ENCODE data around the gene GSDMA.
"Not testable (repeated sequence)": the region's sequence is repeated elsewhere in the genome, so short reads cannot be mapped to it uniquely, and the experiment has no call there.

GSDMA gene

DNA sequence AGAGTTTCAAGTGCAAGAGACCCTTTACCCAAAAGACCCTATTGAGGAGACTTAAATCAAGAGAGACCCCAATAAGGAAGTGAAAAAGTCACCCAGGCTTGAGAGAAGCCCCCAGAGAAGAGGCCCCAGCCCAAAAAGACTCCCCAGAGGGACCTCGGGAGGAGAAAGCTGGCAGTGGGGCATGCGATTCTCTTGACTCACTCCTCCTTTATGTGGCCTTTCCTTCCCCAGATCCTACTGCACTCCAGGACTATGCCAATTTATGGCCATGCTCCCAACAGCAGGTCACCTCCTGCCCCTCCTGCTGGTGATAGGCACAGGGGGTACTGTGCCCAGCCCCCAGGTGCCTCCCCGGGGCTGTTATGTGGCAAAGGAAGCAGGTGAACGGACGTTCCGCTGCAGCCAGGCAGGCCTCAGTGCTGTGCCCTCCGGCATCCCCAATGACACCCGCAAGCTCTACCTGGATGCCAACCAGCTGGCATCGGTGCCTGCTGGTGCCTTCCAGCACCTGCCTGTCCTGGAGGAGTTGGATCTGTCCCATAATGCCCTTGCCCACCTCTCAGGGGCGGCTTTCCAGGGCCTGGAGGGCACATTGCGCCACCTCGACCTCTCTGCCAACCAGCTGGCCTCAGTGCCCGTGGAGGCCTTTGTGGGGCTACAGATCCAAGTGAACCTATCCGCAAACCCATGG, 19.0 kb upstream of the GSDMA start:
- TF ChIP-seq EZH2phosphoT487 (IDR thresholded peaks at IDR 0.05; ENCODE audit: low read depth), result no peak
- H3K4me1 ChIP-seq (ENCODE audit: low read length), result peaks cover 13% of the 10 kb centered on the region
- no peaks in the 10 kb centered on the region for H3K79me2 ChIP-seq (ENCODE audit: low read length)
- H3K27ac ChIP-seq (ENCODE audit: low read length), result no peak overlapping the region
- H3K27me3 ChIP-seq (ENCODE audit: low read depth, low read length), result no peaks in the 10 kb centered on the region
- H3K4me2 ChIP-seq (ENCODE audit: low read length), result no peak overlapping the region
- no peak overlapping the region for H2AFZ ChIP-seq (ENCODE audit: low read depth, low read length)
- H4K20me1 ChIP-seq (ENCODE audit: insufficient read depth, low read length), result no peaks in the 10 kb centered on the region
- no peaks in the 10 kb centered on the region for H3K9me3 ChIP-seq (ENCODE audit: insufficient read depth, low read length)
- H3K36me3 ChIP-seq (replicated peaks; ENCODE audit: low read depth, low read length), result no peaks in the 10 kb centered on the region
- no peak overlapping the region for H3K4me3 ChIP-seq (ENCODE audit: low read length)
- H3K9ac ChIP-seq (ENCODE audit: low read length), result no peak overlapping the region

- H3K9me3 ChIP-seq (ENCODE audit: insufficient read depth, low read length), result no peaks in the 10 kb centered on the region
- no peak overlapping the region for H3K27ac ChIP-seq (ENCODE audit: low read length)
- H3K79me2 ChIP-seq (ENCODE audit: low read length), result no peaks in the 10 kb centered on the region
- H3K36me3 ChIP-seq (replicated peaks; ENCODE audit: low read depth, low read length), result no peaks in the 10 kb centered on the region
- H3K27me3 ChIP-seq (ENCODE audit: low read depth, low read length), result no peaks in the 10 kb centered on the region
- no peak overlapping the region for H2AFZ ChIP-seq (ENCODE audit: low read depth, low read length)
- H3K4me3 ChIP-seq (ENCODE audit: low read length), result no peak overlapping the region
- no peak overlapping the region for H3K9ac ChIP-seq (ENCODE audit: low read length)
- H3K4me2 ChIP-seq (ENCODE audit: low read length), result no peak overlapping the region
- H3K4me1 ChIP-seq (ENCODE audit: low read length), result peaks cover 11% of the 10 kb centered on the region
- TF ChIP-seq, protein P1, sequence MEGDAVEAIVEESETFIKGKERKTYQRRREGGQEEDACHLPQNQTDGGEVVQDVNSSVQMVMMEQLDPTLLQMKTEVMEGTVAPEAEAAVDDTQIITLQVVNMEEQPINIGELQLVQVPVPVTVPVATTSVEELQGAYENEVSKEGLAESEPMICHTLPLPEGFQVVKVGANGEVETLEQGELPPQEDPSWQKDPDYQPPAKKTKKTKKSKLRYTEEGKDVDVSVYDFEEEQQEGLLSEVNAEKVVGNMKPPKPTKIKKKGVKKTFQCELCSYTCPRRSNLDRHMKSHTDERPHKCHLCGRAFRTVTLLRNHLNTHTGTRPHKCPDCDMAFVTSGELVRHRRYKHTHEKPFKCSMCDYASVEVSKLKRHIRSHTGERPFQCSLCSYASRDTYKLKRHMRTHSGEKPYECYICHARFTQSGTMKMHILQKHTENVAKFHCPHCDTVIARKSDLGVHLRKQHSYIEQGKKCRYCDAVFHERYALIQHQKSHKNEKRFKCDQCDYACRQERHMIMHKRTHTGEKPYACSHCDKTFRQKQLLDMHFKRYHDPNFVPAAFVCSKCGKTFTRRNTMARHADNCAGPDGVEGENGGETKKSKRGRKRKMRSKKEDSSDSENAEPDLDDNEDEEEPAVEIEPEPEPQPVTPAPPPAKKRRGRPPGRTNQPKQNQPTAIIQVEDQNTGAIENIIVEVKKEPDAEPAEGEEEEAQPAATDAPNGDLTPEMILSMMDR (IDR thresholded peaks at IDR 0.05; ENCODE audit: low read depth, low read length), result no peak
- TF ChIP-seq EZH2phosphoT487 (IDR thresholded peaks at IDR 0.05; ENCODE audit: low read depth), result no peak
- H4K20me1 ChIP-seq (ENCODE audit: insufficient read depth, low read length), result no peaks in the 10 kb centered on the region
These were observed 18.5 kb upstream of the GSDMA start for GRCh38 chr17:39944393-39944711.

GRCh38 chr17:39946551-39947330, 16.1 kb upstream of the GSDMA start:
- H3K36me3 ChIP-seq (replicated peaks; ENCODE audit: low read depth, low read length), result no peaks in the 10 kb centered on the region
- H3K9ac ChIP-seq (ENCODE audit: low read length), result no peak overlapping the region
- H3K9me3 ChIP-seq (ENCODE audit: insufficient read depth, low read length), result no peaks in the 10 kb centered on the region
- TF ChIP-seq EZH2phosphoT487 (IDR thresholded peaks at IDR 0.05; ENCODE audit: low read depth), result no peak
- TF ChIP-seq, protein P1 (IDR thresholded peaks at IDR 0.05; ENCODE audit: low read depth, low read length), result no peak
- no peak overlapping the region for H3K4me2 ChIP-seq (ENCODE audit: low read length)
- H4K20me1 ChIP-seq (ENCODE audit: insufficient read depth, low read length), result no peaks in the 10 kb centered on the region
- H3K4me1 ChIP-seq (ENCODE audit: low read length), result no peaks in the 10 kb centered on the region
- no peak overlapping the region for H3K4me3 ChIP-seq (ENCODE audit: low read length)
- no peak overlapping the region for H3K27ac ChIP-seq (ENCODE audit: low read length)
- peaks cover under 1% of the 10 kb centered on the region; the same call in 1 of the 2 replicates for H3K27me3 ChIP-seq (ENCODE audit: low read depth, low read length)
- no peak overlapping the region for H2AFZ ChIP-seq (ENCODE audit: low read depth, low read length)
- H3K79me2 ChIP-seq (ENCODE audit: low read length), result no peaks in the 10 kb centered on the region

GRCh38 chr17:39948489-39948828, 14.3 kb upstream of the GSDMA start:
- not testable (repeated sequence) for H3K36me3 ChIP-seq (replicated peaks; ENCODE audit: low read depth, low read length); H3K9me3 ChIP-seq (ENCODE audit: insufficient read depth, low read length); H3K27ac ChIP-seq (ENCODE audit: low read length); H3K79me2 ChIP-seq (ENCODE audit: low read length); H3K9ac ChIP-seq (ENCODE audit: low read length); H3K4me3 ChIP-seq (ENCODE audit: low read length); H3K27me3 ChIP-seq (ENCODE audit: low read depth, low read length); H4K20me1 ChIP-seq (ENCODE audit: insufficient read depth, low read length); H2AFZ ChIP-seq (ENCODE audit: low read depth, low read length); H3K4me2 ChIP-seq (ENCODE audit: low read length); H3K4me1 ChIP-seq (ENCODE audit: low read length)

DNA sequence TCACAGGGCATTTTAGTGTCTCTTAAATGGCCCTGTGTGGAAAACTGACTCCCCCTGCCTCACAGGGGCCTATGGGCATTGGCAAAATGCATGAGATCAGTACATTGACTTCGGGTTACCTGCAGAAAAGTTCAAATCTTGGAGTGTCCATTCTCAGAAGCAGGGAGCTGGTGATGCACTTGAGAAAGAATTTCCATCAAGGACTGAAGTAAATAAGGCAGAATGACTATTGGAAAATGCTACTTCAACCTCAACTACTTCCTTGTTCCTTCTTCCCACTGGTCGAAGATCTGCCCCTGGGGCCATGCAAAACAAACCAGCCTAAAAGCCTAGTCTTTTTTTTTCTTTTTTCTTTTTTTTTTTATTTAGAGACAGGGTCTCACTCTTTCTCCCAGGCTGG, 13.8 kb upstream of the GSDMA start:
- Histone ChIP-seq H4K20me1 (ENCODE audit: insufficient read depth, low read length) (no peaks in the 10 kb centered on the region), H3K9ac (ENCODE audit: low read length) (no peak overlapping the region), H3K9me3 (ENCODE audit: insufficient read depth, low read length) (no peaks in the 10 kb centered on the region), H3K27ac (ENCODE audit: low read length) (no peak overlapping the region), H3K36me3 (replicated peaks; ENCODE audit: low read depth, low read length) (no peaks in the 10 kb centered on the region), H2AFZ (ENCODE audit: low read depth, low read length) (no peak overlapping the region), H3K4me1 (ENCODE audit: low read length) (peaks cover 8% of the 10 kb centered on the region; the same call in 1 of the 2 replicates), H3K4me3 (ENCODE audit: low read length) (no peak overlapping the region), H3K27me3 (ENCODE audit: low read depth, low read length) (peaks cover 7% of the 10 kb centered on the region; the same call in 1 of the 2 replicates), H3K4me2 (ENCODE audit: low read length) (no peak overlapping the region), H3K79me2 (ENCODE audit: low read length) (no peaks in the 10 kb centered on the region)
- no peak for TF ChIP-seq EZH2phosphoT487 (IDR thresholded peaks at IDR 0.05; ENCODE audit: low read depth)
- TF ChIP-seq, protein P1 (IDR thresholded peaks at IDR 0.05; ENCODE audit: low read depth, low read length), result no peak
